Femur (tissue), 1 donor: ENCODE measurements around the gene HABP4.
"Not testable (repeated sequence)": the region's sequence is repeated elsewhere in the genome, so short reads cannot be mapped to it uniquely, and the experiment has no call there.

Experiments
- DNase-seq: peaks from one replicate; pipeline ENCODE4 v3.0.0-alpha.2; 2017

Gene HABP4

GRCh38 chr9:96500696-96501632 is 51.0 kb downstream of the HABP4 start:
- no peak for DNase-seq

DNA sequence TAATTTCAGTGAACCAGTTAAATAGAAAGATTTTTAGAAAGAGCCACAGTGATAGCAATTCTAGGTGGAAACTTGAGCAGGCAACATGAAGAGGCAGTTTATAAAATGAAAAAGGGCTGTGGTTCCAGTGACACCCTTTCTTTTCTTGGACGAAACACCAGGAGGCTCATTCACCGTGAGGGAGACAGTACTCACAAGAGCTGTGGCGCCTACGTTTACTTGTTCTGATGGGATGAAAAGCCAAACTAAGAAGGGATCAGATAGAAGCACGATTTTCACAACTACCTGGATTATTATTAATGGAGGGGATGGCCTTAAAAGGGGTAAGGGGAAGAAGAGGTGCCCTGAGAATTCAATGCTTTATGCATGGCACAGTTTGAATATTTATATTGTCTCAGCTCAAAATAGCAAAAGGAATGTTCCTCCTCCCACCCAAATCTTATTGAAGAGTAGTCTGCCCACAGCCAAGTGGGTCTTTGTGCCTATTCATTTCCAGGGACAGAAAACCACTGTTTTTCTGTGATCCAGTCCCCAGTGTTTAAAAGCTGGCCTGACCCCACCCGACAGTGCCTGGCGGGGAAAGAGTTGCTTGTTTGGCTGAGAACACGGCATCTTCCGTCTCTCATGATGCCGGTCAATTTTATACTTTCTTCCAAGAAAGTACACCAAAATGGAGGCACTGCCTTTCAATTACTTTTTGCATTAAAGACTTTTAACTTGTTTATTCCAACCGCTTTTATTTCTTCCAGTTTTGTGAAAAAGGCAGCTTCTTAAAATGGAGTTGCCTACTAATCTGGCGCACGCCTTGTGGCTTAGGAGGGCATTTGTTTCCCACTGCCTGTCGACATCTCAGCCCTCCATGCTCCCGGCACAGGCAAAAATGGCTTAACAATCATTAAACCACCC is 51.9 kb downstream of the HABP4 start:
- no peak for DNase-seq

DNA sequence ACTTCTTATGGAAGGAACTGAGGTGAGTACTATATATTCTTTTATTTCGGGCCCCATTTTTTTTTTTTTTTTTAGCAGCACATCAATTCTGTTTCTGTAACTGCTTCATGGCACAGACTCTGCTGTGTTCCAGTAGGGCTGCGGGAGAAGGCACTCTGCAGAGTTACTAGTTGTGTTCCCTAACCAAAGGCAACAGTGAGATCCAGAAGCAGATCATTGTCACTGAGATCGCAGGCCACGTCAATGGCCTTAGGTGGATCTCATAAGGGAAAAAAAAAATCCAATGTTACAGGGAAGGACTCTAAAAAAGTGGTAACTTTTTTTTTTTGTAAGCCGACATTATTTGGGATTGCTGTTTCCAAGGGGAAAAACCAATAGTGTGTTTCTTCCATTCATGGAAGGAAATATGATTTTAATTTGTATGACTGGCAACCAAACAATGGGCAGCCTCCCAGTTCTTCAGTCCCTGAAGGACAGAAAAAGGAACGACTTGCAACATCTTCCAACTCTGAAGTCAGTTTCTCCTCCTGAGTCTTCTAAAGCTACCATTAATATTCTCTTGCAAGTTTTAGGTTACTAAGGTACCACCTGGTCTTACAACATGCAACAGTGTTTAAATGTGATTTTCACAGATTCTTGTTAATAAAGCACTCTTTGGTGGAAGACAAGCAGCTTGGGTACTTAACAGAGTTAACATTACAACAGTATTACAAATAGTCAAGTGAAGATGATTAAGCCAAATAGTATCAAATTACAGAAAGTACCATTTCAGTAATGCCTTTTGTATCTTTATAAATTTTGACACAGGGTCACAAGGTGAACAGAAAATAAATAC is 52.8 kb downstream of the HABP4 start:
- peak; percentile 60 for DNase-seq

- DNase-seq, result not testable (repeated sequence)
Observed at GRCh38 chr9:96503374-96503748, 53.4 kb downstream of the HABP4 start.

DNA sequence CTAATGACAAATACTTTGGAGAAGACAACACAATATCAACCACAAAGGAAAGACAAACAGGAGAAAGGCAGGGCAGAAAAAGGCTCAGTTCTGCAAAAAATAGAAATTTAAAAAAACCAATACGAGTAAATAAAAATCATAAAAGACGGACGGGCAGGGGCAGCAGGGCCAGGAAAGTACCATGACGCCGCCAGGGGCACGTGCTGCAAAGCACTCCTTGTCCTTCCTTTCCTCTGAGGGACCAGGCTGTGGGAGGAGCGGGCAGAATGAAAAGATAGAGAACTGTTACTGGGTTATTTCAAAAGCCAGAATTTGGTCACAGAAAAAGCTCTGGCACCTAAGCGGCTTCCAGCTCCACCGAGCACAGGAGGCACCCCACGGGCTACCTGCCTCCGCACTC is 53.9 kb downstream of the HABP4 start:
- no peak for DNase-seq

DNA sequence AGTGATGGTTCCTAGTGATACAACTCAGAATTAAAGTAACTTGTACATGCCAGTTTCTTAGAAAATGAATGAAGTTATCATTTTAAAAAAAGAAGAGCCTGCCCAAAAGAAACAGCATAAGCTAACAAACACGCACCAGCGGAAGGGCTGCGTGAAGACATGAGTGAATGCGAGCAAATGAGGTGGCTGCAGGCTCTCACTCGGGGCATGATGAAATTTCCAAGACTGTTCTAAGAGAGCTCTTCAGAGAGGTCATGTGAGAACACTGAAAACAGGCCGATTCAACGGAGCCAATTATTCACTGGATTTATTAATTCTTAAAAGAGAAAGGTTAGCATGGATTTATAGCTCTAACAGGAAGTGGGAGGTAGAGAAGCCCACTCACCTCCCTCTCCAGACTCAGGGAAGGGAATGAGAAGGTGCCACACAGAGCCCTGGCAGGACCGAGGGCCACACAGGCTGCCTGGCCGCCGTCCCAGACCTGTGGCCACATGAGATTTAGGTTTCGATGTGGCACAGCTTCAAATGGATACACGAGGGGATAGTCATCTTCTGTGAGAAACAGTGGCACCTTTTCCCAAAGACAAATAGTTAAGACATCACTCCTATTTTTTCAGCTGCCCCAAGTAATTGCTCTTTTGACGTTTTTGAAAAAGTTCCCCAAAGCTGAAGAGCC is 55.5 kb downstream of the HABP4 start:
- DNase-seq, result no peak

GRCh38 chr9:96508227-96508940 is 58.4 kb downstream of the HABP4 start:
- DNase-seq, result no peak

DNA sequence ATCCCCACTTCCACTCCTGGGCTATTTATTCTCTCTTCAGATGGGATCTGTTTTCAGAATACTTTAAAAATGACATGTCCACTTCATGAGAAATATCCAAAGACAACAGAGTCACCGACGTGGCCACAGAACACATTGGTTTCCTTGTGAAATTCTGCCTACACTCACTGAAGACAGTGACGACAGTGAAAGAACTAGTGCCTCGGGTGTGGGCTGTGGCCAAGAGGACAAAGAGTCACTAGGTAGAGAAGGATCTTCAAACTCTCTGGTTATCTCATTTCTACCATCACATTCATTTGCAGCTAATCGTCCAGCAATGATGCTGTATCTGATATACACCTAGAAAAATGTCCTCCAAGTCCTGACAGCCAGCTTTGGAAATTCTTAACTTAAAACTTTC is 59.1 kb downstream of the HABP4 start:
- no peak for DNase-seq

GRCh38 chr9:96509848-96510247 is 59.9 kb downstream of the HABP4 start:
- DNase-seq, result no peak

GRCh38 chr9:96510258-96510657 is 60.3 kb downstream of the HABP4 start:
- no peak for DNase-seq

GRCh38 chr9:96512240-96512639 is 62.3 kb downstream of the HABP4 start:
- DNase-seq, result no peak

DNA sequence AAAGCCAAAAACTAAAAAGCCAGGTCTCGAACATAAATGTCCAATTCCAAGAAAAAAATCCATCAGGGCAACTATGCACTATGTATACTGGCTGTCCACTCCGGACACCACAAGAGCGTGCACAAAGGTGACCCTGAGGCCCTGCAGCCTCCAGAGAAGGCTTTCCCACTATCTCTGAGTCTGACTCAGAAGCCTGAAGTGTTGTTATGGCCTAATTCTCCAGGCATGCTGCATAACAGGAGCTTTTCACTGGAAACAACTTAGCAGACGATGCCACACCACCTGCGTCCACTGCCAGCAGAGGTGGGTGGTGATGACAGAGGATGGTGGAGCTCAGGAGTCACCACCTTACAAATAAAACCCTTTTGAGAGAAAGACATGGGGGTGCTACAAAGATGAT is 63.7 kb downstream of the HABP4 start:
- no peak for DNase-seq

DNA sequence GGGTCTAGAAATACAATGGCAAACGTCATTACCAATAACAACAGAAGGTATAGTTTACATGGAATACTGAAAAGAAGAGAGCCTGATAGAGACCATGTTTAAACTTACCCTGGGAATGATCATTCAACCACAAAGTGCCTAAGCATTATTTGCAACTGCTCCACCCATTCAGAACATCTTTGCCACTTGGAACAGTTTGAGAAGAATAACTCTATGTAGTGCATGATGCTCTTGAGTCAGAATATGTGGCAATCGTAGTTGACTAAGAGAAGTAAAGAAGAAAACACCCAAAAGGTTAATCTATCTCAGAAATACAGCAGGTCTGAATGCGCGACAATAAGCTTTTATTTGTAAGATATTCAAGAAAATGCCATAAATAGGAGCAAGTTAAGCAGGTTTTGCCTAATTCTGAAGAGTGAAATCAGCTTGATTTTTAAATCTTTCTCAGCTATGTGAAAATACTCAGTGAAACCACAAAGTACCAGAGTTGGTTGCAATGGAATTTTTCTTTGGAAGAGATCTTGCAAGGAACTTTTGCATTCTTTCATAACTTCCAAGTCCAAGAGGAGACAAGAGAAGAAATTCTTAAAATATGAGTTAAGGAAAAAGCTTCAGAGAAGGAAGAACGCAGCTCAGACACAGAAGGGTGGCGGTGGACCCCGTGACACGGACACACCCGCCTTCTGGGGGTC is 64.3 kb downstream of the HABP4 start:
- no peak for DNase-seq

GRCh38 chr9:96514800-96515158 is 64.8 kb downstream of the HABP4 start:
- no peak for DNase-seq

- DNase-seq, result no peak
Observed at GRCh38 chr9:96515621-96516470, 65.9 kb downstream of the HABP4 start.

DNA sequence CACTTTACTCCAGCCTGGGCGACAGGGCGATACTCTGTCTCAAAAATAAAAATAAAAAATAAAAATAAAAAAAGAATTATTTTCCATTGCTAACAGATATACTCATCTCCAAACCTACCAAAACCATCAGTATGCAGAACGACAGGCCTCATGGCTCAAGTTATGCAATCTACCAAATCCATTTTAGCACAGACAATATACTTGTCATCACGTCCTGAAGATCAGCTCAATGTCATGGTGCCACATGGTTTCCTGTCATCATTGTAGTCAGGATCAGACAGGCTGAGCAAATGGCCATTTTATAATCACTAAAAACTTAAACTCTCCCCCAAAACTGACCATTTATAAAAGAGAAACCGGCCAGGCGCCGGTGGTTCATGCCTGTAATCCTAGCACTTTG is 69.1 kb downstream of the HABP4 start:
- no peak for DNase-seq

- DNase-seq, result no peak
Observed at GRCh38 chr9:96519787-96520186, 69.8 kb downstream of the HABP4 start.

- no peak for DNase-seq
Observed at GRCh38 chr9:96522366-96522765, 72.4 kb downstream of the HABP4 start.

GRCh38 chr9:96523374-96523773 is 73.4 kb downstream of the HABP4 start:
- peak; percentile 33 for DNase-seq

GRCh38 chr9:96524045-96524444 is 74.1 kb downstream of the HABP4 start:
- no peak for DNase-seq
